Lower leg skin (tissue), 3 donors: ENCODE measurements around the gene GGT5.

Experiments
- POLR2A ChIP-seq, 2 donors: fragments of 450-650 bp; IDR thresholded peaks; one replicate each; pipeline ENCODE4 v1.6.1; 2016 to 2017; ENCODE audit warnings: antibody characterized with exemption in 2 of 2, mild to moderate bottlenecking in 1 of 2, moderate library complexity in 1 of 2
- TF ChIP-seq, protein P1 (sequence below), 3 donors: fragments of 450-650 bp; IDR thresholded peaks; one replicate each; pipeline ENCODE4 v1.5.1; 2016; ENCODE audit warnings: antibody characterized with exemption in 3 of 3, mild to moderate bottlenecking in 3 of 3, moderate library complexity in 2 of 3

DNA sequence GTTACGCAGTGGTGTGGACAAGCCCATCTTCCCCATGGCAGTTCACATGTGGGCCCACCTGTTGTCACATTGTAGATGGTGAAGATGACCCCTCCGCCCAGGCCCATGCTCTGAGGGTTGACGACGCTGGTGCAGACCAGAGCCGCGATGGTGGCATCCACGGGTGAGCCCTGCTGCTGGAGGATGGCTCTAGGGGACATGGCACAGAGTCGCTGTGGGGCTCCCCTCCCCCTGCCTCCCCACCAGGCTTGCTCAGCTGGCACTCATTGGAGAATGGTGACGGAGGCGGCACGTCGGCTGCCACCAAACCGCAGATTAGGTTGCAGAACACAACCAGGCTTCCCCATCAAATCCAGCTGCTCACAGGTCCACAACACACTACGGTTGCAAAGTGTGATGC lies 11.1 kb downstream of the GGT5 start:
- TF ChIP-seq, protein P1, sequence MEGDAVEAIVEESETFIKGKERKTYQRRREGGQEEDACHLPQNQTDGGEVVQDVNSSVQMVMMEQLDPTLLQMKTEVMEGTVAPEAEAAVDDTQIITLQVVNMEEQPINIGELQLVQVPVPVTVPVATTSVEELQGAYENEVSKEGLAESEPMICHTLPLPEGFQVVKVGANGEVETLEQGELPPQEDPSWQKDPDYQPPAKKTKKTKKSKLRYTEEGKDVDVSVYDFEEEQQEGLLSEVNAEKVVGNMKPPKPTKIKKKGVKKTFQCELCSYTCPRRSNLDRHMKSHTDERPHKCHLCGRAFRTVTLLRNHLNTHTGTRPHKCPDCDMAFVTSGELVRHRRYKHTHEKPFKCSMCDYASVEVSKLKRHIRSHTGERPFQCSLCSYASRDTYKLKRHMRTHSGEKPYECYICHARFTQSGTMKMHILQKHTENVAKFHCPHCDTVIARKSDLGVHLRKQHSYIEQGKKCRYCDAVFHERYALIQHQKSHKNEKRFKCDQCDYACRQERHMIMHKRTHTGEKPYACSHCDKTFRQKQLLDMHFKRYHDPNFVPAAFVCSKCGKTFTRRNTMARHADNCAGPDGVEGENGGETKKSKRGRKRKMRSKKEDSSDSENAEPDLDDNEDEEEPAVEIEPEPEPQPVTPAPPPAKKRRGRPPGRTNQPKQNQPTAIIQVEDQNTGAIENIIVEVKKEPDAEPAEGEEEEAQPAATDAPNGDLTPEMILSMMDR (IDR thresholded peaks at IDR 0.05) = no peak
- no peak for TF ChIP-seq POLR2A (IDR thresholded peaks at IDR 0.05)
